HG03045 (cell line): Measurements from ENCODE around the gene DDX31.
"Not testable (repeated sequence)": the region's sequence is repeated elsewhere in the genome, so short reads cannot be mapped to it uniquely, and the experiment has no call there.

ENCODE experiments used
- ATAC-seq: cut with Tn5 transposase; IDR thresholded peaks from one replicate; pipeline ENCODE4 v1.9.1; 2021; ENCODE audit warnings: mild to moderate bottlenecking, moderate library complexity; ENCODE audit not compliant: unreplicated experiment

Gene DDX31

GRCh38 chr9:132669698-132670456, at the start of gene DDX31:
DDX31 (minus strand) TSS chr9:132669983; CDS start chr9:132669934, 49 bp downstream.
- peak; percentile 70 for ATAC-seq

DNA sequence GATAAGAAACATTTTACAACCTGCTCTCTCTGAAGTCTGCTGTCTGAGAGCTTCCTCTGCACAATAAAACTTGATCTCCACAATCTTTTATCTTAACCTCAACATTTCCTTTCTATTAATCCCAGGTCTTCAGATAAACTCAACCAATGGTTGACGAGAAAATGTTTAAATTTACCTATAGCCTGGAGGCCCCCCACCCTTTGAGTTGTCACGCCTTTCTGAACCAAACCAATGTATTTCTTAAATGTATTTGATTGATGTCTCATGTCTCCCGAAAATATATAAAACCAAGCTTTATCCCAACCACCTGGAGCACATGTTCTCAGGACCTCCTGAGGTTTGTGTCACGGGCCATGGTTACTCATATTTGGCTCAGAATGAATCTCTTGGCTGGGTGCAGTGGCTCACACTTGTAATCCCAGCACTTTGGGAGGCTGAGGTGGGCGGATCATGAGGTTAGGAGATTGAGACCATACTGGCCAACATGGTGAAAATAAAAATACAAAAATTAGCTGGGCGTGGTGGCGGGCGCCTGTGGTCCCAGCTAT, 48.7 kb upstream of the DDX31 start:
- not testable (repeated sequence) for ATAC-seq

DNA sequence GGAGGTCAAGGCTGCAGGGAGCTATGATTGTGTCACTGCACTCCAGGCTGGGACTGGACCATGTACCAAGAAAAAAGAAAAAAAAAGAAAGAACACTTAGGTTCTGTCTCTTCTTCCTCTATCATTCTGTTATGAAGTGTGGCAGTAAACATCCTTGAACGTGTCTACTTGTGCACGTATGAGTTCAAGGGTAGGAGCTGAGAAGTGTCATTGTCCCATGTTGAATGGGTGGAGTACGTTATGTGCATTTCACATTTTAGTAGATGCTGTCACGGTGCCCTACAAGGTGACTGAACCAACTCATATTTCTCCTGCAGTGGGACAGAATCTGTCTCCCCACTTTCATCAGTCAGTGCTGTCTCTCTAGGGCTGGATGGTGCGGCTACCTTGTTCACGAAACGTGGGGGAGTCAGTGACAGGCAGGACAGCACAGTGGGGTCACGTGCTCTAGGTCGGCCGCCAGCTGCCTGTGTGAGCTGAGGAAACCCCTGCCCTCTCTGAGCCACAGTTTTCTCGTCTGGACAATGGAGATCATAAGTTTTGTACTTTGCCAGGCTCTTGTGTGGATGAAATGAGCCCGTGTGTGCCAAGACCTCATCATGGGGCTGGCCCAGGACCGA, 47.7 kb upstream of the DDX31 start:
- ATAC-seq, result no peak

DNA sequence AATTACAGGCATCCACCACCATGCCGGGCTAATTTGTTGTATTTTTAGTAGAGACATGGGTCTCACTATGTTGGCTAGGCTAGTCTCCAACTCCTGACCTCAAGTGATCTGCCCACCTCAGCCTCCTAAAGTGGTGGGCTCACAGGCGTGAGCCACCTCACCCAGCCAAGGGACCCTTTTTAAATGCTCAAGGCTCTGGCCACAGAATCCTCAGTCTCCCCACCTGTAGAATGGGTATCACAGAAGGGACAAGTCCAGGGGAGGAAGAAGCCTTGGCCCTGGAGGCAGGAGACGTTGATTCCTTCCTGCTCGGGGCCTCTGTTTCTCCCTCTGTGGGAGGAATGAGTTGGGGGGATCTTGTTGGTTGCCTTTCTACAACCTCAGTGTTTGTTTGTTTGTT, 46.2 kb upstream of the DDX31 start:
- ATAC-seq, result no peak

- ATAC-seq, result no peak
Observed at GRCh38 chr9:132712753-132713152, 43.0 kb upstream of the DDX31 start.

DNA sequence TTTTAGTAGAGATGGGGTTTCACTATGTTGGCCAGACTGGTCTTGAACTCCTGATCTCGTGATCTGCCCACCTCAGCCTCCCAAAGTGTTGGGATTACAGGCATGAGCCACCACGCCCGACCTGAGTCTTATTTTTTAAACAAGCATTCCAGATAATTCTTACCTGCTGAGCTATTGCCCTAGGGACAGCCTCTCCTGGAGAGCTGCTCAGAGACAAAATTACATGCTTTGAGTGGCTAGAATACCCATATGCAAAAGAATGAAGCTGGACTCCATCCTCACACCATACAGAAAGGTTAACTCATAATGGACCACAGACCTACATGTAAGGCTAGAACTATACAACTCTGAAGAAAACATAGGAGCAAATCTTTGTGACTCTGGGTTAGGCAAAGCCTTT, 42.1 kb upstream of the DDX31 start:
- no peak for ATAC-seq

GRCh38 chr9:132711152-132711551, 41.4 kb upstream of the DDX31 start:
- ATAC-seq, result not testable (repeated sequence)

- ATAC-seq, result no peak
Observed at GRCh38 chr9:132710333-132710732, 40.5 kb upstream of the DDX31 start.

DNA sequence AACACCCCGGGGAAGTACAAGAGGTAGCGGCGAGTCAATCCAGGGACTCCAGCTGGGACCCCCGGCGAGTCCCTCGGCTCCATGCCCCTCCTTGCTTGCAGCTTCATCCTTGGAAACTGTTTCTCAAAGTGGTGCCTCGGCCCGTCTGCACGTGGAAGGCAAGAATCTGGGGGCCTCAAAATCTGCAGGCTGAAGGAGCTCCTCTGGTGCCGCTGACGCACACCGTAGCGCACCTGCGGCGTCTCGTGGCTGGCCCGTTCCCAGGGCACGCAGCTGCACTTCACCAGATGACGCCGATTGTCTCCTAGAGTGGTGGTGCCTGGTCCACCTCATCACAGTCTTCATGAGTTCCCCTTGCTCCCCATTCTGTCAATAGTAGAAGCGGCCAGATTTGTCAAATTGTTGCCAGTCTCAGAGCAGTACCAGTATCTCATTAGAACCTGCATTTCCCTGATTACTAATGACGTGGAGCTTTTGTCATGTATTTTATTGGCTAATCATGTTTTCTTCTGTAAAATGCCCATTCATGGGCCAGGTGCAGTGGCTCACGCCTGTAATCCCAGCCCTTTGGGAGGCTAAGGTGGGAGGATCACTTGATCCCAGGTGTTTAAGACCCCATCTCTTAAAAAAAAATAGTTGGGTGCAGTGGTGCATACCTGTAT, 39.1 kb upstream of the DDX31 start:
- no peak for ATAC-seq

GRCh38 chr9:132708239-132708638, 38.5 kb upstream of the DDX31 start:
- ATAC-seq, result no peak

GRCh38 chr9:132703336-132703735, 33.6 kb upstream of the DDX31 start:
- ATAC-seq, result no peak

DNA sequence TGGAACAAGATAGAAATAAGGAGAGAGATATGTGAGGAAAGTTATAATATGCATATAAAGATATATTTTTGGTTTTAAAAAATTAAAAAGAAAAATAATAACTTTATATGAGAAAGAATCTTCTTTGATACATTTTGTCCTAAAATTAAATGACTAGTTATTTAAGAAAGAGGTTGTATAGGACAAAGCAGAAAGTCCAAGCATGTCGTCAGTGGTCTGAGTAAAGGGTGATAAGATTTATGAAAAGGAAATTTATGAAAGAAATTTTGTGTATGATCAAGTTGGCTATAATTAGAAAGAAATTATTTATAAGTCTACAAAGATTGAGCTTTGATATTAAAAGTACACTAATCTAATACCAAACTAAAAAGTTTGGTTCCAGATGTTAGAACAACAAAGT, 32.5 kb upstream of the DDX31 start:
- ATAC-seq, result no peak

- ATAC-seq, result no peak
Observed at GRCh38 chr9:132699956-132700355, 30.2 kb upstream of the DDX31 start.

- ATAC-seq, result no peak
Observed at GRCh38 chr9:132698989-132699388, 29.2 kb upstream of the DDX31 start.

DNA sequence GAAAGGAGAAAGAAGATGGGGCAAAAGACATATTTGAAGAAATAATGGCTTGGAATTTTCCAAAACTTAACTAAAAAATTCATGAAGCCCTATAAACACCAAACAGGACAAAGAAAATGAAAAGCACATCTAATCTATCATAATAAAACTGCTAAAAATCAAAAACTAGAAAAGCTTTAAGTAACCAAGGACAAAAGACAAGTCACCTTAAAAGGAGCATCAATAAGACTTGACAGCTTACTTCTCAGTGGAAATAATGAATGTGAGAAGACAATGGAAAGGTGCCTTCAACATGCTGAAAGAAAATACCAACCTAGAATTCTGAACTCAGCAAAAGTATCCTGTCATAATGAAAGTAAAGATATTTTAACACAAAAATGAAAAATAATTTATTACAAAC, 27.4 kb upstream of the DDX31 start:
- ATAC-seq, result no peak

- no peak for ATAC-seq
Observed at GRCh38 chr9:132694144-132694543, 24.4 kb upstream of the DDX31 start.

DNA sequence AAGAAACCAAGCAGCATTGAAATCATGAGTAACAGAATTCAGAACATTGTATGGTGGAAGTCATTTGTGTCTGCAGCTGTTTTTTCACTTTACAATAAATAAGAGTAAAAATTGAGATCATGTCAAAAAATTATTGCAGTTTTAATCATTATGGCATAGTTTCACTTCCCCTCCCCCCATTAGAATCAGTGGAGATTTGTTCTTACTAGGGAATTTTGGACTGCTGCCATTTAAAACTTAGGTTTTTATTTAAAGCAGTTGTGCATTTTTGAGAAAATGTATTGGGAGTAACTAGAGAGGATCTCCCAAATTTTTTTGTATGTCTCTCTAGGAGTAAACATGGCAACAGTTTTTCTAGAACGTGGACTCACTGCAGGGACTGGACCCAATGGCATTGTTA, 20.9 kb upstream of the DDX31 start:
- ATAC-seq, result no peak

DNA sequence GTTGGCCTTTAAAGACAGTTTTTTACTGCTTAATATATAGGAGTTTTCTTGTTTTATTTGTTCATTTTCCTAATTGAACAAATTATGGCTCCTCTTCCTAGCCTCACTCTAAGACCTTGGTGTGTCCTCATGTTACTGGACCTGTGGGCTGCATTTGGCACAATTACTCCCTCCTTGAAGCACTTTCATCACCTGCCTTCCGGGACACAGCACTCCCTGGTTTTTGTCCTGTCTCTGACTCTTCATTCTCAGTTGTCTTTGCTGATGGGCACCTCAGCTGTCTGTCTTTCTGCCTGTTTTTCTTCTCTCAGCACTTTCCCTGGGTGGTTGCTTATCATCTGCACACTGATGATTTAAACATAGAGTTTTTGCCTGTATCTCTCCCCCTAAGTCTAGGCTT, 14.1 kb upstream of the DDX31 start:
- ATAC-seq, result no peak

DNA sequence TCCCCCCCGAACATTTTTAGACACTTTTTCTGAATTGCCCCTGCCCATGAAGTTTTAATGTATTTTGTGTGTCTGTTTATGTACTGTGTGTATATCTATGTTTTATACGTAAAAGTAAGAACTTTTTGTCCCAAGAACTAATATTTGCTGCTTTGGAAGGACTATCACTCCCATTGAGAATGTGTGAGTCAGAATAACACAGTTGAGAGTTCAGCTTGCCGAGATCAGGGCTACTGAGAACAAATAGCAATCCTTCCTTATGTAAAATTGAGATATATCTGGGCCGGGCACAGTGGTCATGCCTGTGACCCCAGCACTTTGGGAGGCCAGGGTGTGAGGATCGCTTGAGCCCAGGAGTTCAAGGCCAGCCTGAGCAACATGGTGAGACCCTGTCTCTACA, 11.8 kb upstream of the DDX31 start:
- ATAC-seq, result no peak

GRCh38 chr9:132679946-132680625, 10.3 kb upstream of the DDX31 start:
- ATAC-seq, result no peak

DNA sequence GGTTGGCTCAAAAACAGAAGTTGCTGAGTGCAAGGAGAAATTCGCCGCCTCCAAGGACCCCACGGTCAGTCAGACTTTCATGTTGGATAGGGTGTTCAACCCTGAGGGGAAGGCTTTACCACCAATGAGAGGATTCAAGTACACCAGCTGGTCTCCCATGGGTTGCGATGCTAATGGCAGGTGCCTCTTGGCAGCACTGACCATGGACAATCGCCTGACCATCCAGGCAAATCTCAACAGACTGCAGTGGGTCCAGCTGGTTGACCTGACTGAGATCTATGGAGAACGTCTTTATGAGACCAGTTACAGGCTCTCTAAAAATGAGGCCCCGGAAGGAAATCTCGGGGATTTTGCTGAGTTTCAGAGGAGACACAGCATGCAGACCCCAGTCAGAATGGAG, 8.2 kb upstream of the DDX31 start:
- ATAC-seq, result no peak
